Epithelial cell of proximal tubule (primary cell): ENCODE data around the gene PRKD1. TPM values are rescaled to one million over a fixed set of nuclear protein-coding genes. Genes with fewer than 3 reads are reported as not detected.

Experiments
- DNase-seq: peaks from one replicate; pipeline ENCODE4 v3.0.0-alpha.2; 2011; ENCODE audit warnings: low read depth
- H3K4me3 ChIP-seq: 2 replicates; pipeline ENCODE4 v1.5.1; 2011; ENCODE audit warnings: low read depth, mild to moderate bottlenecking, low read length
- CTCF ChIP-seq: conservative IDR thresholded peaks from 2 replicates; pipeline ENCODE4 v1.5.1; 2012; ENCODE audit warnings: low read depth, mild to moderate bottlenecking, low read length
- total RNA-seq: library from RNA; depleted of rRNA; stranded (reverse); fragments of >200 nt; gene quantifications from 2 replicates; pipeline ENCODE4 v1.2.3, GENCODE V29; 2015

Gene PRKD1
- total RNA-seq, 1 donor from 2014 or later: 6.5 TPM

DNA sequence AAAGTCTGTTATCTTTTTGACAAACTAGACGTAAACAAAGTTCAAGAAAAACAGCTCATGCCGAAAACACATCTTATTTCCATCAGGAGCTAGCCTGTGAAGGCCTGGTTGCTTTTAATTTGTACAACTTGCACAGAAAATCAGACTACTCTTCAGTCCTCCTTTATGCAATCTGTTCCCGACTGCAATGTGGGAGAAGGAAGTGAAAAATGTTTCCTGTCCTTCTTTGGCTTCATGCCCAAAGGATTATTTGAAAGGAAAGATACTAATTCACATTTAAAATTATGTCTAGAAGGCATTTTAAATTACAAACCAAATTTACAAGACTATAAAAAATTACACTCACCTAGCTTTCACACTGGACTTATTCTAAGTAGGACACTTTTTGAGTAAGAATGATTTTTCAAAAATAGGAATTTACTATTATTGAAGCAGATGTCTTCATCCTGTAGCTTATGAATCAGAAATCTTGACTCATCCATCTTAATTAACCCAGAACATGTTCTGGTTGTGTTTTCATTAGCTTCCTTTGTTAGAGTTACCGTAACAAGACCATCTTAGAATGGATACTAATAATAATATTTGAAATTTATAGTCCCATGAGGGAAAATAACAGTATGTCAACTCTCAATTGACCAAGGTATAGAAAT lies 272.6 kb downstream of the PRKD1 start:
- no peak for DNase-seq
- TF ChIP-seq CTCF: no peak
- no peak overlapping the region for H3K4me3 ChIP-seq

- no peak for TF ChIP-seq CTCF
- no peak overlapping the region for H3K4me3 ChIP-seq
- DNase-seq: no peak
These were observed 274.3 kb downstream of the PRKD1 start for GRCh38 chr14:29653303-29653702.

GRCh38 chr14:29652571-29652970 lies 275.1 kb downstream of the PRKD1 start:
- no peak overlapping the region for H3K4me3 ChIP-seq
- no peak for TF ChIP-seq CTCF
- DNase-seq: no peak

DNA sequence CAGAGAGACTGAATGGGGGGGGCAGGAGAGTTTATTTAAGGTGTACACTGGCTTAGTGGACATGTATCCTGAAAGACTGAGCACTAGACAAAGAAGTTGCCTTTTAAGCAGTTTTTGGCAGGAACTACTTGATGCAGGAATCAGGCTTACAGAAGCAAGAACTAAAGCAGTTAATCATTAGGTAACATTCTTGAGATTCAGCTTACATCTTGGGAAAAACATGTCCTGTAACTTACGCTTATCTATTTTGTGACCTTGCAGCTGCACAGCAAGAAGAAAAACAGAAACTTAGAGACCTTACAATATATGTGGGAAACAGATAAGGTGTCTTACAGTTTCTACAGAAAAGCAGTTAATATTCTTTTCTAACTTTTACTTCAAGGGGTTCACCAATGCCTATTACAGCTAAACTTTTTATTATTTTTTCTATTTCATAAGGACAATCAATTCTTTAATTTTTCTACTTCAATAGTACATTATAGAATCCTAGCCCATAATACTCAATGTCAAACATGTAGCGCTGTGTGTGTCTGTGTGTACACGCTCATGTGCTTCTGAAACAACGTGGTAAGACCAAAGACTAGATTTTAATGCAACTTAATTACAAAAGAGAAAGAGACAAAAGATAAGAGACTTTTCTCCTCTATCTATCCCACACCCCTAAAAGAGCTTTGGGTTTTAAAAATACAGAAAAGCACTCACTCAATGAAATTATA lies 276.9 kb downstream of the PRKD1 start:
- no peak for TF ChIP-seq CTCF
- H3K4me3 ChIP-seq: no peak overlapping the region
- no peak for DNase-seq

DNA sequence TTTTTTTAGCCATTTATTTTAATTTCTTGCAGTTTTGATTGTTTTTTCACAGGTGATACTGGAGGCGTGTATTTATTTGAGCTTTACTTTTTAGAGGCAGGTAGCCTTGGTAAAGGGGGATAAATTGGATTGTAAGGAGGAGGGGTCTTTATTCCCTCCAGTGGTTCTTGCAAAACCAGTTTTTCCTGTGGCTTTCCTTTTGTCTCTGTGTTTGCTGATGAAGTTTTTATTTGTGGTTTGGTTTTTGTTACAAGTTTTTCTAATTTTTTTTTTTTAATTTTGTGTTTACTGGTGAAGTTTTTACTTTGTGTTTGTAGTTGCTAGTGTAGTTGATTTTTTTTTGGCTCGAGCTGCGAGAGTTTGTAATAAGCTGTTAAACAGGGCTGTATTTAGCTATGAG lies 278.5 kb downstream of the PRKD1 start:
- no peak for DNase-seq
- TF ChIP-seq CTCF: no peak
- H3K4me3 ChIP-seq: no peak overlapping the region

- no peak for DNase-seq
- TF ChIP-seq CTCF: no peak
- H3K4me3 ChIP-seq: no peak overlapping the region
These were observed 279.6 kb downstream of the PRKD1 start for GRCh38 chr14:29648045-29648444.

DNA sequence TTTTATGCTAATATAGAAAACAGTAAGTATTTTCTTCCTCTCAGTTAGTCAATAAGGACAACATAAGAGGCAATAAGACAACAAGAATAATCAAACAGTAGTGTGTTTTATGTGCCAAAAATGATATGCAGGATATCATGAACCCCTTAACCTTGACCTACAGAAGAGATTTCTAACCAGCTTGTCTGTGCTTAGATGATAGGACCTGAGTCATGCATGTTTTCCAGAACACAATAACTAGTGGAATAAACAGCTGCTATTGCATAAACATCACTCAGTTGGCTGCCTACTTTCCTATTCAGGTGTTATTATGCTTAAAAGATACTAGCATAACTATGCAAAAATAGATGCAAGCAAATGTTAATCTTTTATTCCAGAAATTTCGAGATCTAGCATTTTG lies 282.5 kb downstream of the PRKD1 start:
- DNase-seq: no peak
- H3K4me3 ChIP-seq: no peak overlapping the region
- TF ChIP-seq CTCF: no peak
